ENCODE results near the gene COQ6. TPM values are rescaled to one million over a fixed set of nuclear protein-coding genes. Genes with fewer than 3 reads are reported as not detected.

Gene COQ6
- total and polyA plus RNA-seq, 5 donors from 2014 or later: 12.7 to 29.5 (median 26.6) TPM

GRCh38 chr14:73955674-73956073, 5.6 kb downstream of the COQ6 start:
- H3K4me3 Mint-ChIP-seq: no peak overlapping the region
- no peaks in the 10 kb centered on the region for H3K9me3 Mint-ChIP-seq
- peaks cover 56% of the 10 kb centered on the region for H3K36me3 ChIP-seq (ENCODE audit: control insufficient read depth, insufficient read depth, low read length)
- DNase-seq (no peak), ATAC-seq (ENCODE audit: low read depth in 2 of 2) (no peak)
- H3K27ac ChIP-seq (ENCODE audit: insufficient read depth, low read length, poor library complexity, severe bottlenecking): no peak overlapping the region
- H3K4me3 ChIP-seq (ENCODE audit: low read depth, low read length): no peak overlapping the region
- peaks cover 21% of the 10 kb centered on the region for H3K36me3 Mint-ChIP-seq
- no peak overlapping the region for H3K27ac Mint-ChIP-seq
- peaks cover 8 to 18% (median 12%) of the 10 kb centered on the region in 4 donors for H3K4me1 Mint-ChIP-seq
- no peaks in the 10 kb centered on the region for H3K9me3 ChIP-seq (ENCODE audit: control insufficient read depth in 2 of 2, low read length in 2 of 2)
- H3K4me1 ChIP-seq (ENCODE audit: control insufficient read depth, insufficient read depth, low read length, poor library complexity, severe bottlenecking): peaks cover 4% of the 10 kb centered on the region
- no peaks in the 10 kb centered on the region for H3K27me3 ChIP-seq (ENCODE audit: control insufficient read depth, insufficient read depth, low read length)
- no peaks in the 10 kb centered on the region for H3K27me3 Mint-ChIP-seq

DNA sequence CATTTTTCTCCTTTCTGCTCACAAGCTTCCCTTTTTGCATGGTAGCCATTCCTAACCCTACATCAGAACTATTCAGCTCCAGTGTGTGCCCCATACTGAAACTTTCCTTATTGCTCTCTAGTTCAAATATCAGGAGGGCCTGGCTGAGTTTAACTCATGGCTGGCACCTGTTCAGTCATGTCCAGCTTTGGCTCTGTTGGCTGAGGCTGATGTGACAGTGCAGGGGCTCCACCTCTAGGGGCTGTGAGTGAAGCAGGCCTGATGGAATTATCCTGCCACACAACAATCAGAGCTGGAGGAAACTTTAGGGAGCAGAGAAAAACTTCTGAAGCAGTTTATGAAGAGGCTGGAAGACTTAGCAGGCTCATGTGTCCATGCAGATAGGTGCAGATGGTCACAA, 8.5 kb downstream of the COQ6 start:
- Mint-ChIP-seq H3K4me3 (no peak overlapping the region), H3K27ac (no peak overlapping the region), H3K4me1 (peaks cover 0 to 3% (median 1%) of the 10 kb centered on the region in 4 donors), H3K9me3 (no peaks in the 10 kb centered on the region), H3K36me3 (peaks cover 31% of the 10 kb centered on the region), H3K27me3 (no peaks in the 10 kb centered on the region)
- ATAC-seq (ENCODE audit: low read depth in 2 of 2) (no peak), DNase-seq (no peak)
- Histone ChIP-seq H3K4me3 (ENCODE audit: low read depth, low read length) (no peak overlapping the region), H3K9me3 (ENCODE audit: control insufficient read depth in 2 of 2, low read length in 2 of 2) (no peaks in the 10 kb centered on the region), H3K4me1 (ENCODE audit: control insufficient read depth, insufficient read depth, low read length, poor library complexity, severe bottlenecking) (no peaks in the 10 kb centered on the region), H3K27ac (ENCODE audit: insufficient read depth, low read length, poor library complexity, severe bottlenecking) (no peak overlapping the region), H3K27me3 (ENCODE audit: control insufficient read depth, insufficient read depth, low read length) (no peaks in the 10 kb centered on the region), H3K36me3 (ENCODE audit: control insufficient read depth, insufficient read depth, low read length) (peaks cover 79% of the 10 kb centered on the region)

GRCh38 chr14:73961192-73961591, 11.1 kb downstream of the COQ6 start:
- Histone ChIP-seq H3K4me3 (ENCODE audit: low read depth, low read length) (no peak overlapping the region), H3K9me3 (ENCODE audit: control insufficient read depth in 2 of 2, low read length in 2 of 2) (no peaks in the 10 kb centered on the region), H3K27me3 (ENCODE audit: control insufficient read depth, insufficient read depth, low read length) (no peaks in the 10 kb centered on the region), H3K36me3 (ENCODE audit: control insufficient read depth, insufficient read depth, low read length) (peaks cover 66% of the 10 kb centered on the region), H3K4me1 (ENCODE audit: control insufficient read depth, insufficient read depth, low read length, poor library complexity, severe bottlenecking) (no peaks in the 10 kb centered on the region), H3K27ac (ENCODE audit: insufficient read depth, low read length, poor library complexity, severe bottlenecking) (no peak overlapping the region)
- DNase-seq (no peak), ATAC-seq (ENCODE audit: low read depth in 2 of 2) (no peak)
- H3K4me1 Mint-ChIP-seq: no peaks in the 10 kb centered on the region
- H3K9me3 Mint-ChIP-seq: no peaks in the 10 kb centered on the region
- no peak overlapping the region for H3K27ac Mint-ChIP-seq
- H3K4me3 Mint-ChIP-seq: no peak overlapping the region
- H3K27me3 Mint-ChIP-seq: no peaks in the 10 kb centered on the region
- peaks cover 32% of the 10 kb centered on the region for H3K36me3 Mint-ChIP-seq

- peaks cover 45% of the 10 kb centered on the region for H3K36me3 Mint-ChIP-seq
- H3K27me3 ChIP-seq (ENCODE audit: control insufficient read depth, insufficient read depth, low read length): no peaks in the 10 kb centered on the region
- H3K4me3 ChIP-seq (ENCODE audit: low read depth, low read length): no peak overlapping the region
- H3K27ac Mint-ChIP-seq: peak overlapping the region in 1 of 3 donors; percentile 80
- H3K4me3 Mint-ChIP-seq: no peak overlapping the region
- no peaks in the 10 kb centered on the region for H3K4me1 Mint-ChIP-seq
- H3K27ac ChIP-seq (ENCODE audit: insufficient read depth, low read length, poor library complexity, severe bottlenecking): no peak overlapping the region
- H3K9me3 Mint-ChIP-seq: no peaks in the 10 kb centered on the region
- no peaks in the 10 kb centered on the region for H3K27me3 Mint-ChIP-seq
- H3K36me3 ChIP-seq (ENCODE audit: control insufficient read depth, insufficient read depth, low read length): peaks cover 39% of the 10 kb centered on the region
- ATAC-seq (ENCODE audit: low read depth in 2 of 2): no peak
- DNase-seq: no peak
- H3K9me3 ChIP-seq (ENCODE audit: control insufficient read depth in 2 of 2, low read length in 2 of 2): no peaks in the 10 kb centered on the region
- no peaks in the 10 kb centered on the region for H3K4me1 ChIP-seq (ENCODE audit: control insufficient read depth, insufficient read depth, low read length, poor library complexity, severe bottlenecking)
Observed at GRCh38 chr14:73965216-73965615, 15.1 kb downstream of the COQ6 start.

- H3K4me3 ChIP-seq (ENCODE audit: low read depth, low read length): no peak overlapping the region
Observed at GRCh38 chr14:73968885-73969284, 18.8 kb downstream of the COQ6 start.

GRCh38 chr14:73973497-73973896, 23.4 kb downstream of the COQ6 start:
- H3K36me3 Mint-ChIP-seq: peaks cover 41% of the 10 kb centered on the region
- no peak overlapping the region for H3K27ac ChIP-seq (ENCODE audit: insufficient read depth, low read length, poor library complexity, severe bottlenecking)

More at GRCh38 chr14:73968885-73969284, 18.8 kb downstream of the COQ6 start:
- H3K9me3 ChIP-seq (ENCODE audit: control insufficient read depth in 2 of 2, low read length in 2 of 2): no peaks in the 10 kb centered on the region
- H3K4me3 Mint-ChIP-seq: no peak overlapping the region
- no peaks in the 10 kb centered on the region for H3K27me3 Mint-ChIP-seq
- H3K4me1 ChIP-seq (ENCODE audit: control insufficient read depth, insufficient read depth, low read length, poor library complexity, severe bottlenecking): no peaks in the 10 kb centered on the region
- H3K9me3 Mint-ChIP-seq: no peaks in the 10 kb centered on the region
- peaks cover 40% of the 10 kb centered on the region for H3K36me3 Mint-ChIP-seq
- no peaks in the 10 kb centered on the region for H3K4me1 Mint-ChIP-seq
- DNase-seq (no peak), ATAC-seq (ENCODE audit: low read depth in 2 of 2) (no peak)
- no peak overlapping the region for H3K27ac ChIP-seq (ENCODE audit: insufficient read depth, low read length, poor library complexity, severe bottlenecking)
- H3K27me3 ChIP-seq (ENCODE audit: control insufficient read depth, insufficient read depth, low read length): no peaks in the 10 kb centered on the region
- peaks cover 11% of the 10 kb centered on the region for H3K36me3 ChIP-seq (ENCODE audit: control insufficient read depth, insufficient read depth, low read length)
- no peak overlapping the region for H3K27ac Mint-ChIP-seq

GRCh38 chr14:73976125-73976524, 26.0 kb downstream of the COQ6 start:
- H3K27ac Mint-ChIP-seq: no peak overlapping the region
- no peaks in the 10 kb centered on the region for H3K27me3 ChIP-seq (ENCODE audit: control insufficient read depth, insufficient read depth, low read length)
- no peak overlapping the region for H3K27ac ChIP-seq (ENCODE audit: insufficient read depth, low read length, poor library complexity, severe bottlenecking)
- H3K4me3 ChIP-seq (ENCODE audit: low read depth, low read length): no peak overlapping the region
- DNase-seq (no peak), ATAC-seq (ENCODE audit: low read depth in 2 of 2) (no peak)
- H3K27me3 Mint-ChIP-seq: no peaks in the 10 kb centered on the region
- no peaks in the 10 kb centered on the region for H3K4me1 Mint-ChIP-seq
- H3K9me3 Mint-ChIP-seq: no peaks in the 10 kb centered on the region
- no peaks in the 10 kb centered on the region for H3K4me1 ChIP-seq (ENCODE audit: control insufficient read depth, insufficient read depth, low read length, poor library complexity, severe bottlenecking)
- H3K36me3 ChIP-seq (ENCODE audit: control insufficient read depth, insufficient read depth, low read length): peaks cover 13% of the 10 kb centered on the region
- H3K36me3 Mint-ChIP-seq: peaks cover 39% of the 10 kb centered on the region
- no peaks in the 10 kb centered on the region for H3K9me3 ChIP-seq (ENCODE audit: control insufficient read depth in 2 of 2, low read length in 2 of 2)
- no peak overlapping the region for H3K4me3 Mint-ChIP-seq

More at GRCh38 chr14:73973497-73973896, 23.4 kb downstream of the COQ6 start:
- Mint-ChIP-seq H3K9me3 (no peaks in the 10 kb centered on the region), H3K27me3 (no peaks in the 10 kb centered on the region), H3K27ac (no peak overlapping the region), H3K4me3 (no peak overlapping the region), H3K4me1 (no peaks in the 10 kb centered on the region)
- no peaks in the 10 kb centered on the region for H3K4me1 ChIP-seq (ENCODE audit: control insufficient read depth, insufficient read depth, low read length, poor library complexity, severe bottlenecking)
- DNase-seq (no peak), ATAC-seq (ENCODE audit: low read depth in 2 of 2) (no peak)
- H3K4me3 ChIP-seq (ENCODE audit: low read depth, low read length): no peak overlapping the region
- no peaks in the 10 kb centered on the region for H3K9me3 ChIP-seq (ENCODE audit: control insufficient read depth in 2 of 2, low read length in 2 of 2)
- no peaks in the 10 kb centered on the region for H3K27me3 ChIP-seq (ENCODE audit: control insufficient read depth, insufficient read depth, low read length)
- peaks cover 19% of the 10 kb centered on the region for H3K36me3 ChIP-seq (ENCODE audit: control insufficient read depth, insufficient read depth, low read length)

GRCh38 chr14:73977896-73978295, 27.8 kb downstream of the COQ6 start:
- no peaks in the 10 kb centered on the region for H3K27me3 Mint-ChIP-seq
- ATAC-seq (ENCODE audit: low read depth in 2 of 2) (no peak), DNase-seq (no peak)
- Histone ChIP-seq H3K9me3 (ENCODE audit: control insufficient read depth in 2 of 2, low read length in 2 of 2) (no peaks in the 10 kb centered on the region), H3K27ac (ENCODE audit: insufficient read depth, low read length, poor library complexity, severe bottlenecking) (no peak overlapping the region), H3K4me3 (ENCODE audit: low read depth, low read length) (no peak overlapping the region), H3K4me1 (ENCODE audit: control insufficient read depth, insufficient read depth, low read length, poor library complexity, severe bottlenecking) (no peaks in the 10 kb centered on the region), H3K36me3 (ENCODE audit: control insufficient read depth, insufficient read depth, low read length) (peaks cover 13% of the 10 kb centered on the region), H3K27me3 (ENCODE audit: control insufficient read depth, insufficient read depth, low read length) (no peaks in the 10 kb centered on the region)
- H3K4me3 Mint-ChIP-seq: no peak overlapping the region
- no peaks in the 10 kb centered on the region for H3K9me3 Mint-ChIP-seq
- H3K4me1 Mint-ChIP-seq: no peaks in the 10 kb centered on the region
- peaks cover 27% of the 10 kb centered on the region for H3K36me3 Mint-ChIP-seq
- peak overlapping the region in 1 of 3 donors; percentile 13 for H3K27ac Mint-ChIP-seq
